HUES6 (cell line): ENCODE data around the gene TMEM214.

Source experiments
- H3K27ac ChIP-seq: 2 replicates; pipeline ENCODE4 v1.7.0; 2013; ENCODE audit warnings: low read depth, mild to moderate bottlenecking, low read length, inconsistent platforms
- H3K27me3 ChIP-seq: 2 replicates; pipeline ENCODE4 v1.6.1; 2013; ENCODE audit warnings: low read length; ENCODE audit not compliant: control insufficient read depth, insufficient read depth
- H3K36me3 ChIP-seq: 2 replicates; pipeline ENCODE4 v1.6.1; 2013; ENCODE audit warnings: low read length; ENCODE audit not compliant: control insufficient read depth, insufficient read depth
- H3K4me1 ChIP-seq: 2 replicates; pipeline ENCODE4 v1.6.1; 2013; ENCODE audit warnings: low read length; ENCODE audit not compliant: control insufficient read depth, insufficient read depth
- H3K4me3 ChIP-seq: 2 replicates; pipeline ENCODE4 v1.5.1; 2013; ENCODE audit warnings: low read depth, low read length
- H3K9ac ChIP-seq: one replicate; pipeline ENCODE4 v1.6.1; 2013; ENCODE audit warnings: mild to moderate bottlenecking, low read length
- H3K9me3 ChIP-seq: 2 replicates; pipeline ENCODE4 v1.6.1; 2013; ENCODE audit warnings: low read depth, low read length; ENCODE audit not compliant: control insufficient read depth, insufficient read depth

The TMEM214 gene

DNA sequence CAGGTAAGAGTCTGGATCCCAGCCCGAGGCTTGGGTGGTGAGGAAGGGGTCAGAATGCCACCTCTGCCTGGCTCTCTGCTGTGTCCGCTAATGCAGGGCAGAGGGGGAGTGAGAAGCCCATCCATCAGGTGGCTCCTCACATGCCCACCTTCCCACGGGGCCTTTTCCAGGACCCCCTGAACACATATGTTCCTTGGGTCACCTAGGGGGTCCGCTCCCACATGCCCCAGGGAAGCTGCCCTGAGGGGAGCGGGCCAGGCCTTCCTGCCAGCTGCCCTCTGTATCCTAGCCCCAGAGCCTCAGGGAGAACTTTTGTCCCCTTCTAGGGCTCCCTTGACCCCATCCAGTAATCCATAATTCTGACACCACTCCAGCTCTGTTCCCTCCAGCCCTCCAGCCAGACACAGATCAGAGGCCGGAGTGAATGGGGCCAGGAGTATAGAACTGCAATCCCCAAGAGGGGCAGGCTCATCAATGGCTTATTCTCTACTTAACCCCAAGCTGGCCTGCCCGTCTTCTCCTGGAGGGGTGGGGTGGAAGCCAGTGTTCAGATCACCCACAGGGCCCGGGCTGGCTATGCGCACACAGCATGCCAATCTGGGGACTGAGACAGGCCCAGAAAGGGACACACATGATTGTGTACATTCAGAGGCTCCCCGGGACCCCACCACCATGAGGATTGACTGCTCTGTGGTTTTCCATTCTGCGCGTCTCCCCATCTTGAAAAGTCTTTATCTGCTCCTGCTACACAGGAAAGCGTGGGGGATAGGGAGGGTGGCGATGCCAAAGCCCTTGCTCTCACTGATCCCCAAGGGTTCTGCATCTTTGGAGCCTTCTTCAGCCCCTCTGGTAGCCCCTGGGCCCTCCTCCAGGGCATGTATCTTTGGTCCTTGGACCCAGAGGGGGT, 46.7 kb downstream of the TMEM214 start:
- Histone ChIP-seq H3K27ac (no peak overlapping the region), H3K36me3 (no peaks in the 10 kb centered on the region), H3K27me3 (no peaks in the 10 kb centered on the region), H3K4me3 (no peak overlapping the region), H3K4me1 (peaks cover 21% of the 10 kb centered on the region), H3K9me3 (no peaks in the 10 kb centered on the region), H3K9ac (no peak overlapping the region)

DNA sequence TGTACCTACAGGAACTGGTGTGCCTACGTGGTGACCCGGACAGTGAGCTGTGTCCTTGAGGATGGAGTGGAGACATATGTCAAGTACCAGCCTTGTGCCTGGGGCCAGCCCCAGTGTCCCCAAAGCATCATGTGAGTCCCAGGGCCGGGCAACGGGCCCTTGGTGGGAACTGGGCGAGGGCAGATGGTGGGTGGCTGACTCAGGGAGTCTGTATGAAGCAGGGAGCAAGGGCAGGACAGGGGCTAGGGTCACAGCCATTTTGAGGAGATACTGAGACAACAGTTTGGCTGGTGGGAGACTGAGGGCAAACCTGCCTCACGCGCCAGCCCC, 47.3 kb downstream of the TMEM214 start:
- H3K4me1 ChIP-seq: peaks cover 21% of the 10 kb centered on the region

GRCh38 chr2:27080603-27080936, 47.8 kb downstream of the TMEM214 start:
- no peak overlapping the region for H3K9ac ChIP-seq
- no peaks in the 10 kb centered on the region for H3K9me3 ChIP-seq
- H3K27ac ChIP-seq: no peak overlapping the region
- H3K36me3 ChIP-seq: no peaks in the 10 kb centered on the region
- no peak overlapping the region for H3K4me3 ChIP-seq
- no peaks in the 10 kb centered on the region for H3K27me3 ChIP-seq
- H3K4me1 ChIP-seq: peaks cover 25% of the 10 kb centered on the region

More for the DNA sequence above, 47.3 kb downstream of the TMEM214 start:
- H3K27ac ChIP-seq: no peak overlapping the region
- H3K4me3 ChIP-seq: no peak overlapping the region
- no peaks in the 10 kb centered on the region for H3K9me3 ChIP-seq
- no peaks in the 10 kb centered on the region for H3K36me3 ChIP-seq
- no peak overlapping the region for H3K9ac ChIP-seq
- H3K27me3 ChIP-seq: no peaks in the 10 kb centered on the region

DNA sequence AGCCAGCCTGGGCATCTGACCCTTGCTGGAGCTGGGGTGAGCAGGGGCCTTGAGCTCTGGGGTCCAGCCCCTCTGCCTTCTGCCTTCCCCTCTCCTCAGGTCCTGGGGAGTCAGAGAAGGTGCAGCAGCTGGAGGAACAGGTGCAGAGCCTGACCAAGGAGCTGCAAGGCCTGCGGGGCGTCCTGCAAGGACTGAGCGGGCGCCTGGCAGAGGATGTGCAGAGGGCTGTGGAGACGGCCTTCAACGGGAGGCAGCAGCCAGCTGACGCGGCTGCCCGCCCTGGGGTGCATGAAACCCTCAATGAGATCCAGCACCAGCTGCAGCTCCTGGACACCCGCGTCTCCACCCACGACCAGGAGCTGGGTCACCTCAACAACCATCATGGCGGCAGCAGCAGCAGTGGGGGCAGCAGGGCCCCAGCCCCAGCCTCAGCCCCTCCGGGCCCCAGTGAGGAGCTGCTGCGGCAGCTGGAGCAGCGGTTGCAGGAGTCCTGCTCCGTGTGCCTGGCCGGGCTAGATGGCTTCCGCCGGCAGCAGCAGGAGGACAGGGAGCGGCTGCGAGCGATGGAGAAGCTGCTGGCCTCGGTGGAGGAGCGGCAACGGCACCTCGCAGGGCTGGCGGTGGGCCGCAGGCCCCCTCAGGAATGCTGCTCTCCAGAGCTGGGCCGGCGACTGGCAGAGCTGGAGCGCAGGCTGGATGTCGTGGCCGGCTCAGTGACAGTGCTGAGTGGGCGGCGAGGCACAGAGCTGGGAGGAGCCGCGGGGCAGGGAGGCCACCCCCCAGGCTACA, 49.4 kb downstream of the TMEM214 start:
- Histone ChIP-seq H3K9me3 (no peaks in the 10 kb centered on the region), H3K4me1 (peaks cover 25% of the 10 kb centered on the region), H3K9ac (no peak overlapping the region), H3K36me3 (no peaks in the 10 kb centered on the region), H3K27ac (no peak overlapping the region), H3K27me3 (peaks cover 3% of the 10 kb centered on the region; the same call in 1 of the 2 replicates), H3K4me3 (no peak overlapping the region)

- Histone ChIP-seq H3K9ac (no peak overlapping the region), H3K36me3 (no peaks in the 10 kb centered on the region), H3K27ac (no peak overlapping the region), H3K9me3 (no peaks in the 10 kb centered on the region), H3K4me1 (peaks cover 28% of the 10 kb centered on the region), H3K4me3 (no peak overlapping the region), H3K27me3 (peaks cover 10% of the 10 kb centered on the region; the same call in 1 of the 2 replicates)
Observed at GRCh38 chr2:27082773-27083409, 50.1 kb downstream of the TMEM214 start.

GRCh38 chr2:27083410-27084296, 50.9 kb downstream of the TMEM214 start:
- Histone ChIP-seq H3K4me3 (no peak overlapping the region), H3K9ac (no peak overlapping the region), H3K4me1 (peaks cover 25% of the 10 kb centered on the region)

DNA sequence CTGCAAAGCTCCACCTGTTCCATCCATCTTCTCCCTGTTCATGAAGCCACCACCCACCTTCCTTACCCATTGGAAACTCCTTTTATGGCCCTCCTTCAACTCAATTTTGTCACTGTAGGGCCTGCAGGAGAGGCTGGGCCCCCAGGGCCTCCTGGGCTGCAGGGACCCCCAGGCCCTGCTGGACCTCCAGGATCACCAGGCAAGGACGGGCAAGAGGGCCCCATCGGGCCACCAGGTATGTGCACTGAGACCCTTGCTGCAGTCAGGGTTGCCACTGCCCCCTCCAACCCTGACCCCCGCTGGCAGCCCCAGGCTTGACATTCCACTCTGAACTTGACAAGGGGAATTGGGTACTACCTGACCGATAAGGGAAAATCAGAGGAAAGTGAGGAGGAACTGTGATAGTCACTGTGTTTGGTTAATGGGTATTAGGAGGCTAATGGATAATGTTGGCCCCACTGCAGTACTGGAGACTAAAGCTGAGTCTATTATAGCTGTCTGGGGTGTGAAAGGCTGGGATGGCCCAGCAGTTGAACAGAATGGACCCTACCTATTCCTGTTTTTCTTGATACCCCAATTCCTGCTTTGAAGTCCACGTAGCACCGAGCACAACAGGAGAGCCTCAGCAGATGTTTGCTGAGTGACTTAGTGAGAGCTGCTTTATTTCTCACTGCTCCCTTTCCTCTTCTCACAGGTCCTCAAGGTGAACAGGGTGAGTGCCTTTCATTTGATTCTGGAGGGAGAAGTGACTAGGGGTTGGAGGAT, 51.7 kb downstream of the TMEM214 start:
- no peaks in the 10 kb centered on the region for H3K9me3 ChIP-seq
- H3K27me3 ChIP-seq: peaks cover 10% of the 10 kb centered on the region; the same call in 1 of the 2 replicates
- peaks cover 18% of the 10 kb centered on the region for H3K4me1 ChIP-seq
- no peak overlapping the region for H3K9ac ChIP-seq
- H3K27ac ChIP-seq: no peak overlapping the region
- H3K4me3 ChIP-seq: no peak overlapping the region
- no peaks in the 10 kb centered on the region for H3K36me3 ChIP-seq

More at GRCh38 chr2:27083410-27084296, 50.9 kb downstream of the TMEM214 start:
- H3K9me3 ChIP-seq: no peaks in the 10 kb centered on the region
- peaks cover 10% of the 10 kb centered on the region; the same call in 1 of the 2 replicates for H3K27me3 ChIP-seq
- H3K36me3 ChIP-seq: no peaks in the 10 kb centered on the region
- H3K27ac ChIP-seq: no peak overlapping the region

DNA sequence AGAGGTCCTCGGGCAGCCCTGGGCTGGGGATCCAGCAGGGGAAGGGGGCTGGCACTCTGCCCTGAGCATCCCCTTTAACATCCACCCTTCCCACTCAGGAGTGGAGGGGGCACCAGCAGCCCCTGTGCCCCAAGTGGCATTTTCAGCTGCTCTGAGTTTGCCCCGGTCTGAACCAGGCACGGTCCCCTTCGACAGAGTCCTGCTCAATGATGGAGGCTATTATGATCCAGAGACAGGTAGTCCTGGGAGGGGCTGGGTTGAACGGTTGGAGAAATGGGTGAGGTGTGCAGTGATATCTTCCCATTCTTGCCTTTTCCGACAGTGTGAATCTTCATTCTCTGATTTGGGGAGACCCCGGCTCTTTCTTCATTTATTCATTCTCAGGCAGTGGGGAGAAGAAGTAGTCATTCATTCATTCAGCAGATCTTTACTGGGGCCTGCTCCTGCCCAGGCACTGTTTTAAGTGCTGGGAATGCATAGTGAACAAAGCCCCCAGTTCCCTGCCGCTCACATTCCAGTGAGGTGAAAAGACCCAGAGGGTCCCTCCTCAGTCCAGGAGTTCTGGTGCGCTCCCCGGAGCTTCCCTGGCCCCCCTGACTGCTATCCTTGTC, 52.4 kb downstream of the TMEM214 start:
- peaks cover 10% of the 10 kb centered on the region; the same call in 1 of the 2 replicates for H3K27me3 ChIP-seq
- no peaks in the 10 kb centered on the region for H3K36me3 ChIP-seq
- no peaks in the 10 kb centered on the region for H3K9me3 ChIP-seq
- peak overlapping the region; percentile 64 for H3K4me3 ChIP-seq
- peak overlapping the region; percentile 47 for H3K9ac ChIP-seq
- H3K4me1 ChIP-seq: peaks cover 18% of the 10 kb centered on the region
- no peak overlapping the region for H3K27ac ChIP-seq

DNA sequence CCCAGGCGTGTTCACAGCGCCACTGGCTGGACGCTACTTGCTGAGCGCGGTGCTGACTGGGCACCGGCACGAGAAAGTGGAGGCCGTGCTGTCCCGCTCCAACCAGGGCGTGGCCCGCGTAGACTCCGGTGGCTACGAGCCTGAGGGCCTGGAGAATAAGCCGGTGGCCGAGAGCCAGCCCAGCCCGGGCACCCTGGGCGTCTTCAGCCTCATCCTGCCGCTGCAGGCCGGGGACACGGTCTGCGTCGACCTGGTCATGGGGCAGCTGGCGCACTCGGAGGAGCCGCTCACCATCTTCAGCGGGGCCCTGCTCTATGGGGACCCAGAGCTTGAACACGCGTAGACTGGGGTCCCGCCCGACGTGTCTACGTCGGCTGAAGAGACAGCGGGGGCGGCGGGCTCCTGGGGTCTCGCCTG, 52.9 kb downstream of the TMEM214 start:
- peak overlapping the region; percentile 41; the same call in 1 of the 2 replicates for H3K27ac ChIP-seq
- peaks cover 10% of the 10 kb centered on the region; the same call in 1 of the 2 replicates for H3K27me3 ChIP-seq
- peak overlapping the region; percentile 64 for H3K4me3 ChIP-seq
- peaks cover 15% of the 10 kb centered on the region for H3K4me1 ChIP-seq
- H3K9me3 ChIP-seq: no peaks in the 10 kb centered on the region
- no peaks in the 10 kb centered on the region for H3K36me3 ChIP-seq
- H3K9ac ChIP-seq: peak overlapping the region; percentile 47
